Endometrial microvascular endothelial cells (primary cell): ENCODE results near the gene PCDHGA1. TPM values are rescaled to one million over a fixed set of nuclear protein-coding genes. Genes with fewer than 3 reads are reported as not detected.

Experiments used
- in situ Hi-C: cut with HindIII; loops from 2 replicates; pipeline ENCODE4 v1.10.0; 2017; ENCODE audit warnings: low sequenced_read_pairs, low pct_unique_long_range_greater_than_20kb; ENCODE audit errors: inconsistent ontology term
- total RNA-seq: library from RNA; depleted of rRNA; stranded (reverse); fragments of >200 nt; gene quantifications from one replicate; pipeline ENCODE4 v1.2.3, GENCODE V29; 2015; ENCODE audit errors: inconsistent ontology term

PCDHGA1 gene
- total RNA-seq, 1 donor from 2014 or later: 0.09 TPM

DNA sequence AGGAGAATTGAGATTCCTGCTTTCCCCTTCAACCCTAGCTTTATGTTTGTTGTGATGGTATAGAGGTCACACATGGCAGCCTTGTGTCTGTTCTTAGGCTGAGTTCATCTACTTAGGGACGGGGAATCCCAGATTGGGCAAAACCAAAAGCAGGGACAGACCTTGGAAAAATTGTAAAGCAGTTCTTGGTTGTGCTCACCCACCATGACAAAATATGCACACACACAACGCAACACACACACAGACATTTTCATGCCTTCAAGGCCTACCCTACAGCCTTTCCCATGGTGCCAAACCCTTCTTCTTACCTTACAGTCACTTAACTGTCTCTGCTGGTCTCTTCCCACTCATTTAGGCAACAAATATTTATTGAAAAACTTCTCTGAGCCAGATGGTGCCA, 173.4 kb downstream of the PCDHGA1 start:
- in situ Hi-C loops: no loop called here

DNA sequence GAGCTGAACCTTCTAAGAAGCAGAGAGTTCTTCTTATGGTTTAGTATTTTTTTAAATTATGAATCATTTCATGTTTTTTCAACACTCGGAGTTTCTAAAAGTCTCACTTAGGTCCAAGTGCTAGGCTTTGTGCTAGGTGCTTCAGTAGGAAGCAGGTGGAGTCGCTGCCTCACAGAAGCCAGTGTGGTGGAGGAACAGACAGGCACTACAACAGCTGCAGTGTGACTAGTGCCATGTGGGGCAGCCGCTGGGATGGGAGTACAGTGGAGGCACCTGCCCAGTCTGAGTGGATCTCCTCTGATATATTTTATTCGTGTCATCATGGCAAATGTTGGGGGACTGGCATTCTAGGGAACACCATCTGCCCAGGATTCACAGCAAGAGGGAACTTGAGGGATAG, 173.9 kb downstream of the PCDHGA1 start:
- in situ Hi-C loops: no loop called here

DNA sequence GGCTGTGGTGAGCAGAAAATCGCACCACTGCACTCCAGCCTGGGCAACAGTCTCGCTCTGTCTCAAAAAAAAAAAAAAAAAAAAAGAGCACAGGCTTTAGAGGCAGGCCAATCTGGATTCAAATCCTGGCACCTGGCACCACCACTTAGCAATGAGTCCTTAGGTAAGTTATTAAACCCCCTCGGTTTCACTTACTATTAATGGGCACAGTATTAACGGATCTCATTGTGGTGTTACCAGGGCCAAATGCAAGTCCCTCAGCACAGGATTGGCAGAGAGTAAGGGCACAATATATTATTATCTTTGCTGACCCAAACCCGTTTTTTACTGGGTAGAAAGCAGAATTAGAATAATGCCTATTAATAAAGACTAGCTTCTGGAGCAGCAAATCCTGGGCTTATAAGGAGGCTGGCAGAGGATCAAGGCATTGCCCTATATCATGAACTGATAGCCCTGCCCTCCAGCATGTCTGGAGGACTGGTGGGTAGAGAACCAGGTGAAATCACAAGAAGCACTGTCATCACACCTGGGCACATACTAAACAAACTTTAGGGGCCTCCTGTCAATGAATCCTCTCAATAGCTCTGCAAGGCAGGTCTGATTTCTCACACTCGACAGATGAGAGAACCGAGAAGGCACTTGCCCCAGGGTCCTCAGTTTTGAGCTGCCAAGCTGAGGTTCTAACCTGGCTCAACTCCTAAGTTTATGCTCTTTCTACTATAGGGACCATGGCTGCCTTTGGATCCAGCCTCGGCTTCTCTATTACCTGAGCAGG, 176.3 kb downstream of the PCDHGA1 start:
- in situ Hi-C loops: no loop called here

DNA sequence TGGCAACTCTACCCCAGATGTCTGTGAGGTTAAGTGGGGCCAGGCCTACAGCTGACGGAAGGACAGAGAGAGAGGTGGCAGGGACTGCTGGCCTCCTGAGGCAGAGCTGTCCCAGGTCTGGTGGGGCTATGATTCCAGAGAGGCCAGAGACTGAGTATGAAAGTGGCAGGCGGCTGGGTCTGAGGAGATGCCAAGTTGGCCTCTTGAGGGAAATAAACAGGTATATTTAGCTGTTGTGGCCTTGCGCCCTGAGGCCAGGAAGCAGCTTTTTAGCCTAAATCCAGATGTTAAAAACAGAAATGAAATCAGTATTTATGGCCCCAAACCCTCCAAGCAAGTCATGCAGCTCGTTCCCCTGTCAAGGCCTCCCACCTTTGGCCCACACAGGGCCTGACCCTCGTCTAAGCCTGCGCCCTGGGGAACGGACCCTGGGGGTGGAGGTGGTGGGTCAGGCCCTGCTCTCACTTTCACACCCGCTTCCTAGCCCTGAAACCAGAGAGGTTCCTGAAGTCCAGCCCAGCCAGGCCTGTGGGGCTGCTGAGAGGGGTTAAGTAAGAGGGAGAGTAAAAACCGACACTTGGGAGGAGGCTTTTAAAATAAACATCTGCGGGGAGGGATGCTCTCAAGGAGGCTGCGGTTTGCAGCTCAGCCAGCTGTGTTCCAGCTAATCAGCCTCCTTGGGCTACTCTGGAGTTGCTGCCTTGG, 177.2 kb downstream of the PCDHGA1 start:
- in situ Hi-C loops: no loop called here

DNA sequence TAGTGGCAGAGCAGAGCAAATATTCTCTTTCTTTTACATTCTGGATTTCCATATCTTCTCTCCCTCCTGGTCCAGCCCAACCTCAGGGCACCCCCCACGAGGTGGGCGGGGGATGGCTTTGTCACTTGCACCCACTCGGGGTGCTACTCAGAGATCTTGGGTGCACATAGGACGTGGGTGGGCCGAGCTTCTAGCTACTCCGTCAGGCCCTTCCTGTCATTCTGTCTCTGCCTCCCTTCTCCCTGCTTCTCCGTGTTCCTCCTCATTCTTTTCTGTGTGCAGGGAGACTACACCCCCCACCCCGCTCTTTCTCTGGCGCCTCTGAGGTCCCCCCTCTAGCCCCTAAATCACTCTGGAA, 178.1 kb downstream of the PCDHGA1 start:
- in situ Hi-C loops: no loop called here

DNA sequence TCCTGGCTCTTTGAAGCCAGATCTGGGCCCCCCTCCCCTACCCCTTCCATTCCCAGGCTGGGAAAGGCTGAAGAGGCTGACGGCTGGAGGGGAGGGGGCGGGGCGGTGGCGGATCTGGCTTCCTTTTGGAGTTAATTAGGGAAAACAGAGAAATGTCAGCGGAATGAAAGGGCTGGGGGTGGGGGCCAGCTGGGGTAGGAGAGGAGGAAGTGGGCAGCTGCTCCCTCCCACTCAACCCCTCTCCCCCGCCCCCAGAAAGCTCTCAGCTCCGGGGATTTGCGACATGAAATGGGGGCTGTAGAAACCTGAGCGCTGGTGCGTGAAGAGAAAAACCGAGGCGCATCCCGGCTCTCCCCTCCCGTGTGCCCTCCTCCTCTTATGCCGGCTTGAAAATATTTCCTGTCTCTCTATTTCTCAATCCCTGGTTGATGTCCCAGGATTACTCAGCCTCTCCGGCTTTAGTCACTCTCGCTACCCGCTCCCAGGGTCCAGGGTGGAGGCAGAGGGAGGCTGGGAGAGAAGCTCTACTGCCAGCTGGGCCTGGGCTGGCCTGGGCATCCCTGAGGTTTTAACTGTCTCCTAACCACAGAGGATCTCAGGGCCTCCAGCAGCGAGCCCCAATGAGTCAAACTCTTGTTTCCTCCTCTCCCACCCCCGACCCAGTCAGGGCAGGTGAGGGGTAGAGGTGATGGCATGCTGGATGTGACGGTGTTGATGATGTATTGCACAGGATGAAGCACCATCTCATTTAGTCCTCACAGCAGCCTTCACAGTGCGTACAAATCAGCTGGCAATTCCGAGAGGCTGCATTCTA, 178.7 kb downstream of the PCDHGA1 start:
- in situ Hi-C loops: no loop called here

DNA sequence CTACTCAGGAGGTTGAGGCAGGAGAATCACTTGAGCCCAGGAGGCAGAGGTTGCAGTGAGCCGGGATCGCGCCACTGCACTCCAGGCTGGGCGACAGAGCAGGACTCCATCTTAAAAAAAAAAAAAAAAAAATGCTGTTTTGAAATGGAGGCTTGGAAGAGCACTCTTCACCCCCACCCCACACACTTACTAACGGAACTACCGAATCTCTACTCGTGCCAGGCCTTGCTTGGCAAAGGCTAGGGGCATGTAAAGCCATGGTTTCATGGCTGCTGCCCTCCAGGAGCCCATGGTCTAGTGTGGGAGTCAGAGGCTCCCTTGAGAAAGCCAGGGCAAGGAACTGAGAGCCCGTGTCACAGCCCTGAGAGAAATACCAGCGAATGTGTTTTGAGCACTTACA, 179.8 kb downstream of the PCDHGA1 start:
- in situ Hi-C loops: no loop called here

DNA sequence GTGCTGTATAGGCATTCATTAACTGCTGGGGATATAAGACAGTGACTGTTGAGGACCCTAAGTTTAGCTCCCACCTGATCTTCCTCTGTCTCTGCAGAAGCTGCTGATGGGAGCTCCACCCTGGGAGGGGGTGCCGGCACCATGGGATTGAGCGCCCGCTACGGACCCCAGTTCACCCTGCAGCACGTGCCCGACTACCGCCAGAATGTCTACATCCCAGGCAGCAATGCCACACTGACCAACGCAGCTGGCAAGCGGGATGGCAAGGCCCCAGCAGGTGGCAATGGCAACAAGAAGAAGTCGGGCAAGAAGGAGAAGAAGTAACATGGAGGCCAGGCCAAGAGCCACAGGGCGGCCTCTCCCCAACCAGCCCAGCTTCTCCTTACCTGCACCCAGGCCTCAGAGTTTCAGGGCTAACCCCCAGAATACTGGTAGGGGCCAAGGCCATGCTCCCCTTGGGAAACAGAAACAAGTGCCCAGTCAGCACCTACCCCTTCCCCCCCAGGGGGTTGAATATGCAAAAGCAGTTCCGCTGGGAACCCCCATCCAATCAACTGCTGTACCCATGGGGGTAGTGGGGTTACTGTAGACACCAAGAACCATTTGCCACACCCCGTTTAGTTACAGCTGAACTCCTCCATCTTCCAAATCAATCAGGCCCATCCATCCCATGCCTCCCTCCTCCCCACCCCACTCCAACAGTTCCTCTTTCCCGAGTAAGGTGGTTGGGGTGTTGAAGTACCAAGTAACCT, 180.7 kb downstream of the PCDHGA1 start:
- in situ Hi-C loops: no loop called here

DNA sequence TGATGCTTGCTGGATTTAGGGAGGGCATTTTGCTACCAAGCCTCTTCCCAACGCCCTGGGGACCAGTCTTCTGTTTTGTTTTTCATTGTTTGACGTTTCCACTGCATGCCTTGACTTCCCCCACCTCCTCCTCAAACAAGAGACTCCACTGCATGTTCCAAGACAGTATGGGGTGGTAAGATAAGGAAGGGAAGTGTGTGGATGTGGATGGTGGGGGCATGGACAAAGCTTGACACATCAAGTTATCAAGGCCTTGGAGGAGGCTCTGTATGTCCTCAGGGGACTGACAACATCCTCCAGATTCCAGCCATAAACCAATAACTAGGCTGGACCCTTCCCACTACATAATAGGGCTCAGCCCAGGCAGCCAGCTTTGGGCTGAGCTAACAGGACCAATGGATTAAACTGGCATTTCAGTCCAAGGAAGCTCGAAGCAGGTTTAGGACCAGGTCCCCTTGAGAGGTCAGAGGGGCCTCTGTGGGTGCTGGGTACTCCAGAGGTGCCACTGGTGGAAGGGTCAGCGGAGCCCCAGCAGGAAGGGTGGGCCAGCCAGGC, 181.5 kb downstream of the PCDHGA1 start:
- in situ Hi-C loops: no loop called here

DNA sequence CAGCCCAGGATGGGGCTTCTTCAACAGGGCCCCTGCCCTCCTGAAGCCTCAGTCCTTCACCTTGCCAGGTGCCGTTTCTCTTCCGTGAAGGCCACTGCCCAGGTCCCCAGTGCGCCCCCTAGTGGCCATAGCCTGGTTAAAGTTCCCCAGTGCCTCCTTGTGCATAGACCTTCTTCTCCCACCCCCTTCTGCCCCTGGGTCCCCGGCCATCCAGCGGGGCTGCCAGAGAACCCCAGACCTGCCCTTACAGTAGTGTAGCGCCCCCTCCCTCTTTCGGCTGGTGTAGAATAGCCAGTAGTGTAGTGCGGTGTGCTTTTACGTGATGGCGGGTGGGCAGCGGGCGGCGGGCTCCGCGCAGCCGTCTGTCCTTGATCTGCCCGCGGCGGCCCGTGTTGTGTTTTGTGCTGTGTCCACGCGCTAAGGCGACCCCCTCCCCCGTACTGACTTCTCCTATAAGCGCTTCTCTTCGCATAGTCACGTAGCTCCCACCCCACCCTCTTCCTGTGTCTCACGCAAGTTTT, 182.1 kb downstream of the PCDHGA1 start:
- in situ Hi-C loops: no loop called here

DNA sequence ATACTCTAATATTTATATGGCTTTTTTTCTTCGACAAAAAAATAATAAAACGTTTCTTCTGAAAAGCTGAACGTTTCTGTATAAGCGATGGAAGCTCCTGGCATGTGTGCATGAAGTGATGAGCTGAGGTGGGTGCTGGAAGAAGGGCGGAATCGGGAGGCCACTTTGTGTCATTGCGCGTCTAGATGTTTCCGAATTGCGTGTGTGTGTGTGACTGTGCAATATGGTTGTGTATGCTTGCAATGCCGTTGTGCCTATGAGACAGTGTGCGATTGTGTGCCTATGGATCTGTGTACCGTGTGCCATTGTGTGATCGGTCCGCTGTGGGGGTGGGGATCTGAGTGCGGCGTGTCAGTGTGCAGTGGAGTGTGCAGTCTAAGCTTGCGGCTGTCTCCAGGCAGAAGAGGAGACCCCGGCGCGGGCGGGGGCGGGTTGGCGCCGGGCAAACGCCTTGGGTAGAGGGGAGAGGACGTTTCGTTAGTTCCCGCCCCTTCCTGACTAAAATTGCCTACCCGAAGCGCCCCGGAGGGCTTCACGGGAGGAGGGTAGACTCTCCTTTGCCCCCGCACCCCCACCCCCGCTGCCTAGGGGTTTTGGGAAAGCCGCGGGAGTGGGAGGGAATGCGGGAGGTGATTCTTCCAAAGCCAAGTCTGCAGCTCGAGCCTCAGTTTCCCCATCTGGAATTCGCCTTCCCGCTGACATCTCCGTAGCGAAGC, 182.8 kb downstream of the PCDHGA1 start:
- in situ Hi-C loops: no loop called here

DNA sequence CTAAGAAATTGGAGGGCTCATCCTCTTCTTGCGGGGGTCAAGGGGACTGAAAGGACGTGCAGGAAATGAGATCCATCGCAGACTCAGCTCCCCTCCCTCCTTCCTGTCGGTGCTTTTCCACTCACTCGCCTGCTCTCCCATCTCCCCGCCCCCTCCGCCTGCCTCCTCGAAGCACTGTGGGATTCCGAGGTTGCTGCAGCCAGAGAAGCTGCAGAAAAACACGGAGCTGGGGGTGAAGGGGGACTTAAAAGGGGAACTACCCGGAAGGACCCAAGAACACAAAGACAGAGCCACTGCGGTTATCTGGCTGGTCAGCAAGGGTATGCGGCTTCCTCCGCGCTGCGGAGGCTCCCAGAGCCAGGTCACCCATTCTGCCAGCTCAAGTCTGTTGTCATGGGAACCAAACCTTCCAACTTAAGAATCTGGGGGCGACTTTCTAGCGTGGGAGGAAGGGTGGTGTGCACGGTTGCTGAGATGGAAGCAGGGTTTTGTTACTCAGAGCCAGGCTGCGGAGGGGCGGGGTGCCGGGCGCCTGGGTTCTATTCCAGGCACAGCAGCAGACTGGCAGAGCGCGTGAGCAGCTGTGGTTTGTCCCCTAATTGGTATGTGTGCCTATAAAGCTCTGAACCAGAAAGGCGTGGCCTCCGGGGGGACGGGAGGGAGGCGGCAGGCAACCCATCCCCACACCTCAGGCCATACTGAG, 183.5 kb downstream of the PCDHGA1 start:
- in situ Hi-C loops: no loop called here

DNA sequence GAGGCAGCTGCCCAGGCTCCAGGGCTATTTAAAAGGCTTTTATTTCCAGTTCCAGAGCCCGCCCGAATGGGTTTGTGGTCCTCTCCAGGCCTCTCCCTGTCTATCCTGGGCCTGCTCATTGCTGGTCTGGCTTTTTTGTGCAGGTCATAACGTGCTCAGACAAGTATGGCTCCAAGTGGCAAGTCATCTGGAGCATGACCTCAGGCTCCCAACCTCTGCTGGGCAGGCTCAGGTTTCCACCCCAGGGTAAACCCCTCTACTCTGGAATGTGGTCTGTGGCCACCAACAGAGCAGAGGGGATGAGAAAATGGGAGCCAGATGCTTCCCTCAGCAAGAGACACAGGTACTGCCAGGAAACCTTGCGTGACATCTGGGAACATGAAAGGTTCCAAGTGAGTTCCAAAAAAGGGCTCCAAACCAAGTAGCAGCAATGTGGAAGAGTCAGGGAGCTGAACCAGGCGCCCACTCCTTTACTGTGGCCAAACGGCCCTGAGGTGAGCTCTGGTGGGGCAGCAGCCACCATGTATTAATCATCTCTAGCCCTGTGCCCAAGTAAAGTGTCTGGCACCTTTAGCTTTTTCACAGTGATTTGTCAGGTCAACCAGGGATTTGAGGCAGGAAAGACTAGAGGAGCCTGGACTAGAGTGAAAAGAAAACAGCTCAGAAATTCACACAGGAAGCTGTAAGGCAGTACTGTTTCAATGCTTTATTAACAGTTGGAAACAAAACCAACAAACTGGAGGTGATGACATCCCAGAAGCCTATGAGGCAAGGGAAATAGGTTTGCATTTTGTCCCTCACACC, 184.2 kb downstream of the PCDHGA1 start:
- in situ Hi-C loops: no loop called here

DNA sequence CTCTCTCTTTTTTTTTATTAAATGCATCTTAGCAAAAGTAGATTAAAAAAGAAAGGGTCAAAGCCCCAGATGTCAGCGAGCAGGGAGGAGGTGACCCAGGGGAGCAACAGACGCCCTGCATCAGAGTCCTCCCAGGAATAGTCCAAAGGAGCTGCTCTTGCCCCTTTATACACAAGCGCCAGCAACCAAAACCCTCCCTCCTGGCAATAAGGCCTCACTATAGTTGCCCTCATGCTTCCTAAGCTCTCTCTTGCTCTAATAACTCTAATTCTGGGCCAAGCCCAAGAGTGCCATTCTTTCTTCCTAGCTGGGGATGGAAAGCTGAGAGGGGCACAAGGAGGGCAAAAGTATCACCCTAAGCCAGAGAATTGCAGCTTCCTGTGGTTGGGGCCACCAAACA, 184.8 kb downstream of the PCDHGA1 start:
- in situ Hi-C loops: no loop called here

DNA sequence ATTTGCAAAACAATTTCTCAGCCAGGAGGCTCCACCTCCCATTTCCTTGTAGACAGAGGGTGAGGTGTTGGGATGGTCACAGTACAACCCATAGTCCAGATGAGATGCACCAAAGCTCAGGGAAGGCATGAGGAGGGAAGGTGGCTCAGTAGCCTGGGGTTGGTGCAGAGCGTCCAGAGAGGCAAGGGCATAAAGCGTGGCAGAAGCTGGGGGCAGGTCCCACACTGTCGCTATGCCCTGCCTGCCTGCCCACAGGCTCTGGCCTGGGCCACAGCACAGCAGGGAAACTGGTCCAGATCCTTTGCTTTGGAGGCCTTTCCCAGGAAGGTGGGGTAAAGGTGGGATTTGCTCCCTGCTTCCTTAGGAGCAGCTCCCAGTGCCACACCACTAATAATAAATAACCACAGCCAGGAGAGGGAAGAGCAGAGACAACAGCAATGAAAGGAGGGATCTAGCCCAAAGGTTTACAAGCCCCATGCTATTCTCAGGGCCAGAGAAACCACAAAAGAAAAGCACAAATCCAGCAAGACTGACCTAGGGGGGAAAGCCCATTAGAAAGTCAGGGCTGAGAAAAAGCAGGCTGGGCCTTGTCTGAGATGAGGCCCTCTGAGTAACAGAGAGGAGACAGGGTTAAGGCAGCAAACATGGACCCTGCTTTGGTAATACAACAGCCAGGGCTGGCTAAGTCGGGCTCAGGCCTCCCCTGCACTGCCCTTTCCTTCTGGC, 185.8 kb downstream of the PCDHGA1 start:
- in situ Hi-C loops: no loop called here

DNA sequence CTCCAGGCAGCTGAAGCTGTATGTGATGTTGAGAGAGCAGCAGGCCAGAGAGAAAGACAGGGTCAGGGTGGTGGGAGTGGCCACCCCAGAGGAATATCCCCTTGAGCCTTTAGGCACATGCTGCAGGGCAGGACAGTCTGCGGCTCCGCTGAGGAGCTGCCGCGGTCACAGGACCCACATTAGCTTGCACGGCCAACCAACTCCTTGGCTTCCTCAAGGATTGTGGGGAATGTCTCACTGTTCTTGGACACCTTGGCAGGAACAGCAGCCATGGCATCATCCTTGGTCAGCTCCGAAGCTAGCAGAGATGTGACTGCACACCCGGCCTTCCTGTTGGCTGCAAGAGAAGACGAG, 186.3 kb downstream of the PCDHGA1 start:
- in situ Hi-C loops: no loop called here
